Stromal cell of bone marrow (primary cell): ENCODE results near the gene PRICKLE2.
A peak's percentile ranks its signal among the peaks of the same experiment; 100 is the strongest.

ENCODE experiments used
- DNase-seq: peaks from one replicate; pipeline ENCODE4 v3.0.0-alpha.2; 2012; ENCODE audit warnings: low read depth

Gene PRICKLE2

GRCh38 chr3:64157150-64158035 is 67.9 kb downstream of the PRICKLE2 start:
- no peak for DNase-seq

GRCh38 chr3:64155328-64155727 is 69.9 kb downstream of the PRICKLE2 start:
- no peak for DNase-seq

- DNase-seq, result no peak
Observed at GRCh38 chr3:64152676-64153466, 72.4 kb downstream of the PRICKLE2 start.

GRCh38 chr3:64152086-64152485 is 73.2 kb downstream of the PRICKLE2 start:
- peak; percentile 57 for DNase-seq

DNA sequence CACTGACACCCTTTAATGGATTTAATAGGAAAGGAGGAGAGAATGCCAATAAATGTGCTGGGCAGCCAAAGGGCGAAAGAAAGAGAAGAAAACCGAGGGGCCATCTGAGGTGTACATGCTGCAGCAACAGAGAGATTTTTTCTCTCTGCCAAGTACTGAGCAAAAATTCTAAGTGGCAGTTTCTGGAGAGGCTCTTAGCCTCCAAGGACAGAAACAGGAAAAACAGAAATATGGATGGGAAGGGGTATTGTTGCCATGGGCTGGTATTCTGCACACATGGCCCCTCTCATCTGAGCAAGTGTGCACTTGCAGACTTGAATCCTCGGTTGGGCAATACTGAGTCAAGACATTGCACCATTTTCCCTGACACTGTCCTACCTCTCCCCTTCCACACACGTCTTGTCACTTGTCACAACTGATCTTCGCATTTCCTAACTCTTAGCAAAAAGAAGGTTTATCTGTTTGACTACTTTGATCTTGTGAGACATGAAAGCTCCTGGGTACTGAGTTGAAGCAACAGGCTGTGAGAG is 73.9 kb downstream of the PRICKLE2 start:
- DNase-seq, result no peak

GRCh38 chr3:64150623-64151207 is 74.6 kb downstream of the PRICKLE2 start:
- peak; percentile 56 for DNase-seq

- no peak for DNase-seq
Observed at GRCh38 chr3:64149886-64150285, 75.4 kb downstream of the PRICKLE2 start.

DNA sequence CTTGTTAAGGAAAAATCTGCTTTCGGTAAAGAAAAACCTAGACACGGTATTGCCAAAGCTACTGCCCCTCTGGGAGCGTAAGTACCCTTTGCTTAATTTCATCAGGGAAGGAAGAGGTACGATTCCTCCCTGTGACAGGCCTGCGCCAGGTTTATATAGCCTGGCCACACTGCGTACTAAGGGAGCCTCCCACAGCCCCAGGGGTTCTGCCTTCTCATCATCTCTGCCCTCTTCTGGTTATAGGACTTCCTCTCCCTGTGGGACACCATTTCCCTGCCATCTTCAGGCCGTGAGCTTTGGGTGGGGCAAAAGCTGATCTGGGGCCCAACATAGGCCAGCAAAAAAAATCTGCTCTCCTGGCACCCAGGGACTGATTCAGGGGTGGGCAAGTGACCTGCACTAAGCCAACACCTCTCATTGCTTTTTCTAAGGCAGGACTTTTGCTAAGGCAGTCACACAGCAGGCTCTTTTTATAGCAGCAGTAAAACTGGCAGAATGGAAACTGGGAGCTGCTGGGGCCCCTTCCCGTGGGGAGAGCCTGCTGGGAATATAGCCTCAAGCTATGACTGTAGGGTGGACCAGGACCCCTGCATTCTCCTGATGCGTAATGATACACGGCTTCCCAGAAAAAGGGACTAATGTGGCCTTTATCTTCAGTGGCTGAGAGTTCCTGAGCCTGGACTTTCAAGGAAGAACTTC is 76.2 kb downstream of the PRICKLE2 start:
- DNase-seq, result no peak

- DNase-seq, result no peak
Observed at GRCh38 chr3:64147211-64147610, 78.1 kb downstream of the PRICKLE2 start.

DNA sequence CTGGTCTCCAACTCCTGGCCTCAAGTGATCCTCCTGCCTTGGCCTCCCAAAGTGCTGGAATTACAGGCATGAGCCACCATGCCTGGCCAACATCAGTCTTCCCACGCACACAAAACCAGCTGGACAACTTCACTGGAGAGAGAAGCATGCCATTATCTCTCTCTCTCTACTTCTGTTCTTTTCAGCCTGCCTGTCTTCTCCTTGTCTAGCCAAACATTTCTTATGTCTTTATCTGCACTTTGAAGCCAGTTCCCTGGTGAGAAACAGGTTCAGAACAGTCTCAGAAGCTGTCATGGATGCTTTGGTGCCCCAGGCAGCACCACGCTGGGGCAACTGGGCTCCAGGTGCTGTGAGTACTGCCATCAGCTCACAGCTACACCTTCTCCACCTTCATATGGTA is 79.8 kb downstream of the PRICKLE2 start:
- no peak for DNase-seq

DNA sequence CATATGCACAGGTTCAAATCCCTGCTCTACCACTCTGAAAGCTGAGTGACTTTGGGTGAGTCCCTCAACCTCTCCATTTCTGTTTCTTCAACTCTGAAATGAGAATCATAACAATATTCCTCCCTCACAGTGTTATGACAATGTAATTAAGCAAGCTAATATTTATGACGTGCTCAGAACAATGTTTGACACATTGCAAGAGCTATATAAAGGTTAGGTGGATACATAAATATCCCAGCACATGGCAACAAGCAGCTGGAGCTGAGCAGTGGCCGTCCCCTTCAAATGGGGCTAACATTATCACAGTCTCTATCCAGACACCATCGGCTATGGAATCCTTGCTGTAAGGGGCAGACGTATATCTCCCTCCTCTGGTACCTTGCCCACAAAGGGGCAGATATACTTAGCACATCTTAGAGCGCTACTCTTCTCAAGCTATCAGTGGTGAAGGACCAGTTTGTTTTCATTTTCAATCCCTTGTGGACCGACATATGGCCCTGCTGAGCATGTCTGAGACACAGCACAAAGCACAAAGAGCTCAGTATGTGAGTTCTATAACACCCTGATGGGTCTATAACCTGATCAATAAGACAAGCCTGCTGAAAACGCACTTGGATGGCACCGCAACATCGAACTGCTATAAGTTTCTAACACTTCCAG is 80.9 kb downstream of the PRICKLE2 start:
- no peak for DNase-seq

GRCh38 chr3:64143409-64144130 is 81.7 kb downstream of the PRICKLE2 start:
- DNase-seq, result peak; percentile 55

DNA sequence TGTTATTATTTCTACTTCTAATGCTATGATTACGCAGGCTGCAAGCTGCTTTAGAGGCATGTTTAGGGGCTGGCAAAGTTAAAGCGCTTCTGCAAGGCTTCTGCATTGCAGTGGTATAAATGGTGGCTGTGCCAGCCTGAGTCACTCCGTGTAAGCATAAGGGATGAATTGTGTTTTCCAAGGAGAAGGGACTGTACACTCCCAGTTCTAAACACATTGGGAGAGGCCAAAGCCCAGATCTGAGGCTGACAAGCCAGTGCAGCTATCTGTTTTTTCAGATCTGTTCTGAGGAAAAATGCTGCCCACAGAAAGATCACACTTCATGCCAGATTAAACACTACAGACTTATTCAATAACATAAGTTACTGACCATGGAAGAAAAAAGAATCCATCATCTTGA is 83.8 kb downstream of the PRICKLE2 start:
- DNase-seq, result peak; percentile 37

DNA sequence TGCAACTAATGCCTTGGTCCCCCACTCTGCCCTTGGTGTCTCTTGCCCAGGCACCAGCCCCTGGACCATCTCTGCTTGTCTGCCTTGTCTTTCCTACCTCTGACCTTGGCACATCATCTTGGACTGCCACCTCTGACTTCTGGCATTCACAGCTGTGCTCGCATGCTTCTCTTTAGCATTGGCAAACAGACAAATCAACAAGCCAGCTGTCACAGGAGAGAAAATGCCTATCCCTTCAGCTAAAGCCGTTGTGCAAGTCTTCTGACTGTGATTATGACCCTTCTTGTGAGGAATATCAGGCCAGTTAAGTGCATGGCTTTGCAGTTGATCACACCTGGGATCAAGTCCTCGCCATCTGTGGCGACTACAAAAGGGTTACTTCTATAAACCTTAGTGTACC is 84.6 kb downstream of the PRICKLE2 start:
- DNase-seq, result no peak

GRCh38 chr3:64138656-64139375 is 86.5 kb downstream of the PRICKLE2 start:
- DNase-seq, result no peak

- no peak for DNase-seq
Observed at GRCh38 chr3:64138046-64138445, 87.2 kb downstream of the PRICKLE2 start.

- no peak for DNase-seq
Observed at GRCh38 chr3:64134882-64135281, 90.4 kb downstream of the PRICKLE2 start.

DNA sequence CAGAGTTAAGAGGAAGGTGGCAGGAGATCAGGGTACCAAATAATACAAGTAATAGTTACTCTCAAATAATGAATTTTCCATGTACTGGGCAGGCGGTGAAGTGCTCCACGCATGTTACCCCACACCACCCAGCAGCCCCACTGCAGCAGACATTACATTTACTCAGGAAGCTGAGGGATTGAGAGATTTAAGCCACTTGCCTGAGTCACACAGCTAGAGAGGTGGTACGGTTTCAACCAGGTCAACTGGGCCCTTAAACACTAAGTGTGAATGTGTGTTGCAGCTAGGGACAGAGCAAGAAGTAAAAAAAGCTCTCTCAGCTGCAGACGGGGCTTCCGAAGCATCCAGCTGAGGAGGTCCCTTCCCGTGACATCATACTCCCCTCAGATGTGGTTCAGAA is 91.3 kb downstream of the PRICKLE2 start:
- no peak for DNase-seq

DNA sequence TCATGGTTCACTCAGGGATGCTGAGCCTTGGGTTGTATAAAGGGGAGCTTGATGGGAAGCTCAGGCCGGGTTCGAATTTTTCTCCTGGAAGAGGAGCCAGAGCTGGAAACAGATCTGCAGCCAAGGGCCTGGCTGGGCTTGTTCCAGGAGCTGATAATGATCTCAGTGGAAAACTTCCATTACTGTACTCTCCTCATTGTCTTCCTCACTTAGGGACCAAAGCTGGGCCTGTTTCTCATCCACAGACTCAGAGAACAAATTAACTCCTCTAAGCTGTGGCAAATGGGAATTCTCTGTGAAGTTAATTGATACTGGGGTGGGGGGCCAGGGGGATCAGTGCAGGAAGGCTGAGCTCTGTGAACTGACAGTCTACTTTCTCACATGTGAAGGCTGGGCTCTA is 92.0 kb downstream of the PRICKLE2 start:
- no peak for DNase-seq
